ENCODE results near the gene MAPKAPK2.

GRCh38 chr1:206698011-206698410 lies 13.3 kb downstream of the MAPKAPK2 start:
- no peak for TF ChIP-seq POLR2A (IDR thresholded peaks at IDR 0.05)
- TF ChIP-seq, protein P1, sequence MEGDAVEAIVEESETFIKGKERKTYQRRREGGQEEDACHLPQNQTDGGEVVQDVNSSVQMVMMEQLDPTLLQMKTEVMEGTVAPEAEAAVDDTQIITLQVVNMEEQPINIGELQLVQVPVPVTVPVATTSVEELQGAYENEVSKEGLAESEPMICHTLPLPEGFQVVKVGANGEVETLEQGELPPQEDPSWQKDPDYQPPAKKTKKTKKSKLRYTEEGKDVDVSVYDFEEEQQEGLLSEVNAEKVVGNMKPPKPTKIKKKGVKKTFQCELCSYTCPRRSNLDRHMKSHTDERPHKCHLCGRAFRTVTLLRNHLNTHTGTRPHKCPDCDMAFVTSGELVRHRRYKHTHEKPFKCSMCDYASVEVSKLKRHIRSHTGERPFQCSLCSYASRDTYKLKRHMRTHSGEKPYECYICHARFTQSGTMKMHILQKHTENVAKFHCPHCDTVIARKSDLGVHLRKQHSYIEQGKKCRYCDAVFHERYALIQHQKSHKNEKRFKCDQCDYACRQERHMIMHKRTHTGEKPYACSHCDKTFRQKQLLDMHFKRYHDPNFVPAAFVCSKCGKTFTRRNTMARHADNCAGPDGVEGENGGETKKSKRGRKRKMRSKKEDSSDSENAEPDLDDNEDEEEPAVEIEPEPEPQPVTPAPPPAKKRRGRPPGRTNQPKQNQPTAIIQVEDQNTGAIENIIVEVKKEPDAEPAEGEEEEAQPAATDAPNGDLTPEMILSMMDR (IDR thresholded peaks at IDR 0.05) = no peak
- no peak for TF ChIP-seq POLR2AphosphoS5 (IDR thresholded peaks at IDR 0.05)
- no peak for TF ChIP-seq EP300 (IDR thresholded peaks at IDR 0.05)

Data from upper lobe of left lung (tissue), 4 donors.